Endothelial cell of umbilical vein (primary cell): ENCODE measurements around the gene NANOS2. TPM values are rescaled to one million over a fixed set of nuclear protein-coding genes. Genes with fewer than 3 reads are reported as not detected.

Experiments
- BruUV-seq: library from RNA; stranded (reverse); fragments of 400-500 nt; replicated peaks from 2 replicates; lab custom pipeline; 2021; lab: Mats Ljungman, UMichigan
- CTCF ChIA-PET: fragments of 300-600, 350-600 bp; sonication (Branson Sonifier 250); formaldehyde crosslinking; loops from one replicate; lab custom pipeline; 2021; ENCODE audit warnings: antibody characterized with exemption, inconsistent platforms; lab: Charles Lee
- POLR2A ChIA-PET: fragments of 300-600, 350-600 bp; sonication (Branson Sonifier 250); formaldehyde crosslinking; loops from one replicate; lab custom pipeline; 2021; ENCODE audit warnings: antibody characterized with exemption, inconsistent platforms; lab: Charles Lee
- DNase-seq: peaks from one replicate; pipeline ENCODE4 v3.0.0-alpha.2; 2011; ENCODE audit warnings: low read depth, low spot score
- FAIRE-seq: peaks from 2 replicates; lab custom pipeline; 2011; peaks lifted over from hg19 to GRCh38; lab: Jason Lieb, UNC
- H2AFZ ChIP-seq: 2 replicates; pipeline ENCODE4 v1.6.0; 2012; ENCODE audit warnings: low read depth, low read length, control low read depth, inconsistent platforms
- H3K27ac ChIP-seq: 2 replicates; pipeline ENCODE4 v1.5.1; 2011; ENCODE audit warnings: low read depth, mild to moderate bottlenecking, control low read depth, low read length, moderate library complexity; ENCODE audit not compliant: insufficient read depth
- H3K27me3 ChIP-seq, 2 experiments: 2 replicates each; pipeline versions ENCODE4 v1.6.0 to v1.6.1; 2011; ENCODE audit warnings: low read length in 2 of 2, mixed read lengths in 1 of 2; ENCODE audit not compliant: control insufficient read depth in 2 of 2, insufficient read depth in 2 of 2
- H3K36me3 ChIP-seq, 2 experiments: 2 replicates in 1 of 2; 3 replicates in 1 of 2; pipeline ENCODE4 v1.5.1; 2011; ENCODE audit warnings: low read length in 2 of 2, mild to moderate bottlenecking in 1 of 2, moderate library complexity in 1 of 2; ENCODE audit not compliant: control insufficient read depth in 2 of 2, insufficient read depth in 2 of 2; ENCODE audit errors: extremely low read depth in 1 of 2
- H3K4me1 ChIP-seq: 3 replicates; pipeline ENCODE4 v1.5.1; 2011; ENCODE audit warnings: mild to moderate bottlenecking, low read length; ENCODE audit not compliant: control insufficient read depth, insufficient read depth; ENCODE audit errors: extremely low read depth
- H3K4me2 ChIP-seq: 2 replicates; pipeline ENCODE4 v1.6.1; 2011; ENCODE audit warnings: low read length, control low read depth, mixed read lengths; ENCODE audit not compliant: insufficient read depth
- H3K4me3 ChIP-seq, 3 experiments: fragments of 200-600 bp in 1 of 3; sonication (generic), shearing (Covaris generic) in 1 of 3; replicated peaks in 1 of 3; 2 replicates each; pipeline ENCODE4 v1.5.1; 2011 to 2016; ENCODE audit warnings: control low read depth in 3 of 3, low read length in 3 of 3, mild to moderate bottlenecking in 2 of 3, inconsistent platforms in 1 of 3, low read depth in 1 of 3, moderate library complexity in 1 of 3; ENCODE audit not compliant: insufficient read depth in 1 of 3
- H3K79me2 ChIP-seq: 2 replicates; pipeline ENCODE4 v1.6.0; 2012; ENCODE audit warnings: low read length, inconsistent platforms; ENCODE audit not compliant: control insufficient read depth, insufficient read depth
- H3K9ac ChIP-seq: replicated peaks from 2 replicates; pipeline ENCODE3; 2011; ENCODE audit warnings: low read length, control low read depth; ENCODE audit not compliant: insufficient read depth; ENCODE audit errors: extremely low read depth
- H3K9me1 ChIP-seq: replicated peaks from 3 replicates; pipeline ENCODE4 v1.6.0; 2011; ENCODE audit warnings: mild to moderate bottlenecking, low read length; ENCODE audit not compliant: control insufficient read depth, insufficient read depth; ENCODE audit errors: extremely low read depth
- H3K9me3 ChIP-seq: replicated peaks from 2 replicates; pipeline ENCODE4 v1.5.1; 2012; ENCODE audit warnings: low read length, inconsistent platforms; ENCODE audit not compliant: control insufficient read depth, insufficient read depth
- H4K20me1 ChIP-seq: replicated peaks from 2 replicates; pipeline ENCODE3; 2011; ENCODE audit warnings: mild to moderate bottlenecking, low read length; ENCODE audit not compliant: control insufficient read depth, insufficient read depth; ENCODE audit errors: extremely low read depth
- CTCF ChIP-seq, 2 donors: IDR thresholded peaks; 1 replicate in 1 of 2; 2 replicates in 1 of 2; pipeline ENCODE4 v1.5.1; 2011; ENCODE audit warnings: low read length in 2 of 2, mild to moderate bottlenecking in 2 of 2, moderate library complexity in 2 of 2, control low read depth in 1 of 2, inconsistent platforms in 1 of 2, low read depth in 1 of 2; ENCODE audit not compliant: insufficient read depth in 1 of 2; ENCODE audit errors: extremely low read depth in 1 of 2
- EZH2 ChIP-seq: IDR thresholded peaks from 2 replicates; pipeline ENCODE4 v1.6.1; 2012; ENCODE audit warnings: borderline replicate concordance, low read depth, mild to moderate bottlenecking, moderate library complexity, low read length, inconsistent platforms; ENCODE audit not compliant: severe bottlenecking
- FOS ChIP-seq: IDR thresholded peaks from 2 replicates; pipeline ENCODE4 v1.6.1; 2011; ENCODE audit warnings: mild to moderate bottlenecking, low read length, moderate library complexity, borderline replicate concordance; ENCODE audit not compliant: insufficient read depth
- GATA2 ChIP-seq: IDR thresholded peaks from 2 replicates; pipeline ENCODE4 v1.7.0; 2011; ENCODE audit warnings: low read depth, mild to moderate bottlenecking, moderate library complexity, mixed read lengths, low read length; ENCODE audit not compliant: insufficient read length, insufficient read depth
- JUN ChIP-seq: IDR thresholded peaks from 2 replicates; pipeline ENCODE4 v1.6.1; 2011; ENCODE audit warnings: borderline replicate concordance, low read depth; ENCODE audit not compliant: insufficient read length, insufficient read depth
- MAX ChIP-seq: IDR thresholded peaks from 2 replicates; pipeline ENCODE4 v1.6.1; 2011; ENCODE audit not compliant: insufficient read depth, insufficient read length
- MYC ChIP-seq: IDR thresholded peaks from one replicate; pipeline ENCODE4 v1.6.1; 2011; ENCODE audit warnings: mild to moderate bottlenecking, low read depth, low read length
- POLR2A ChIP-seq: IDR thresholded peaks from 2 replicates; pipeline ENCODE4 v1.6.1; 2012; ENCODE audit warnings: low read depth, mild to moderate bottlenecking, control low read depth, low read length
- POLR2AphosphoS5 ChIP-seq: IDR thresholded peaks from 2 replicates; pipeline ENCODE4 v1.6.1; 2012; ENCODE audit warnings: low read depth, mild to moderate bottlenecking, control low read depth, low read length, moderate library complexity; ENCODE audit not compliant: insufficient read depth
- dilution Hi-C: fragments of 300-500 bp; cut with MboI; formaldehyde crosslinking; loops from one replicate; pipeline ENCODE4 v1.15.0; 2019; ENCODE audit warnings: low sequenced_read_pairs; ENCODE audit not compliant: extremely low pct_ligation_motif_present
- intact Hi-C: fragments of 100-400 bp; cut with micrococcal nuclease; formaldehyde crosslinking; loops from one replicate; pipeline ENCODE4 v1.10.0; 2022
- polyA plus RNA-seq, 4 experiments: library from polyadenylated mRNA; depleted of rRNA in 3 of 4; stranded (reverse) in 3 of 4; unstranded in 1 of 4; fragments of >200 nt; gene quantifications; 2 replicates each; pipeline versions ENCODE4 v1.2.1 to v1.2.3, GENCODE V29; 2011 to 2012; ENCODE audit warnings: missing spikeins in 1 of 4
- total RNA-seq: library from RNA; stranded (reverse); gene quantifications from 2 replicates; pipeline ENCODE4 v1.2.3, GENCODE V29; 2021

NANOS2 gene
- total and polyA plus RNA-seq, 2 donors (not counting 3 experiments of a cell fraction or from before 2014, with no cell fraction given): not detected

GRCh38 chr19:45922281-45922680, 7.7 kb upstream of the NANOS2 start:
- H3K27me3 ChIP-seq: peaks cover 0 to 3% of the 10 kb centered on the region in 2 experiments
- dilution Hi-C loops: no loop called here
- intact Hi-C loops: no loop called here
- no peaks in the 10 kb centered on the region for H3K4me1 ChIP-seq
- no peaks in the 10 kb centered on the region for H3K79me2 ChIP-seq
- FAIRE-seq (no peak), DNase-seq (no peak)
- peak in 1 of 2 donors; percentile 30 for TF ChIP-seq CTCF (IDR thresholded peaks at IDR 0.05; ENCODE audit: extremely low read depth in 1 of 2, insufficient read depth in 1 of 2, low read depth in 1 of 2, low read length in 2 of 2)
- no peak for TF ChIP-seq FOS
- BruUV-seq: no TSS peak
- H2AFZ ChIP-seq: no peak overlapping the region
- no peaks in the 10 kb centered on the region for H3K9me1 ChIP-seq
- H3K4me2 ChIP-seq: no peak overlapping the region
- ChIA-PET POLR2A (no interaction called here), CTCF (interaction anchor here (0.7 to 1.1 kb wide), 2 partner anchors 10 to 20 kb away, joined by 3 read pairs; partner anchors contain the start of gene MYPOP)
- no peak overlapping the region for H3K27ac ChIP-seq
- no peaks in the 10 kb centered on the region for H4K20me1 ChIP-seq
- no peak overlapping the region for H3K9ac ChIP-seq
- no peaks in the 10 kb centered on the region for H3K36me3 ChIP-seq
- no peak overlapping the region for H3K4me3 ChIP-seq
- H3K9me3 ChIP-seq: no peaks in the 10 kb centered on the region

- dilution Hi-C loops (no loop called here), intact Hi-C loops (no loop called here)
- BruUV-seq: no TSS peak
- DNase-seq (no peak), FAIRE-seq (no peak)
- Histone ChIP-seq H3K4me1 (no peaks in the 10 kb centered on the region), H3K9me3 (no peaks in the 10 kb centered on the region), H3K9ac (no peak overlapping the region), H3K4me2 (no peak overlapping the region), H3K27ac (no peak overlapping the region), H3K9me1 (no peaks in the 10 kb centered on the region), H3K36me3 (no peaks in the 10 kb centered on the region), H2AFZ (no peak overlapping the region), H3K79me2 (no peaks in the 10 kb centered on the region), H3K27me3 (peaks cover 0 to 3% of the 10 kb centered on the region in 2 experiments), H3K4me3 (no peak overlapping the region), H4K20me1 (no peaks in the 10 kb centered on the region)
- TF ChIP-seq POLR2A (no peak), MAX (no peak), GATA2 (no peak), POLR2AphosphoS5 (no peak), EZH2 (no peak), CTCF (IDR thresholded peaks at IDR 0.05; ENCODE audit: extremely low read depth in 1 of 2, insufficient read depth in 1 of 2, low read depth in 1 of 2, low read length in 2 of 2) (no peak), MYC (no peak), JUN (no peak), FOS (no peak)
- ChIA-PET CTCF (interaction anchor here (0.7 kb wide), 2 partner anchors 81 to 89 kb away, joined by 3 read pairs; no protein-coding TSS in a partner anchor), POLR2A (no interaction called here)
These were observed 5.9 kb upstream of the NANOS2 start for GRCh38 chr19:45920458-45920857.
